ENCODE measurements around the gene CTBP2.
"Not testable (repeated sequence)": the region's sequence is repeated elsewhere in the genome, so short reads cannot be mapped to it uniquely, and the experiment has no call there.

Gene CTBP2

DNA sequence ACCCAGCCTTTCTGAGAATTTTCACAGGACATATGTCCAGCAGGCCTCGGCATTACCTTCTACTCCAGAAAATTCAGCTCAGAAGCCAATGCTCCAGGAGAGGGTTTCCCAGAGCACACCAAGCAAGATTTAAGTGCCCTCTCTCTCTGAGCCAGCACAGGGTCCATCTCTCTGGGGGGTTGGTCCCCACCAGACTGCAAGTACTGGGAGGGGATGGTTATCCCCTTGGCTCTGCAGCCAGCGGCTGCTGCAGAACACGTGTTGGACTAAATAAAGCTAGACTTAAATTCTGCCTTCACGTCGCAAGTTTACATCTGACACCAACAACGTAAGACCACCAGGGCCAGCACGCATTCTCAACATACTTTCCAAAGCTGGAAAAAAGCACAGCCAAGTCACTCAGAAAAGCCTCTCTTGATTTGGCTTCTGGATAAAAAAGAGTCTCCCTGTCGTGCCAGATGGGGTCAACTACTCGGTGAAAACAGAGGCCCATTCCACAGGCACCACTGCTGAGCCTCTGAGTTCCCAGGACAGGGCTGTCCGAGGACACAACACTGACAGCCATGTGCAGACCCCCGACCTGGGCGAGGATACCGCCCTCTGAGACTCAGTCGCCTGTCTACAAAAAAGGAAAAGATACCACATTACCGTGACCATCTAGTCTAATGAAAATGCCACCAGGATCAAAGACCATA is 77.3 kb downstream of the CTBP2 start:
- no peak for DNase-seq

- DNase-seq = not testable (repeated sequence)
Observed at GRCh38 chr10:125082471-125082870, 77.9 kb downstream of the CTBP2 start.

DNA sequence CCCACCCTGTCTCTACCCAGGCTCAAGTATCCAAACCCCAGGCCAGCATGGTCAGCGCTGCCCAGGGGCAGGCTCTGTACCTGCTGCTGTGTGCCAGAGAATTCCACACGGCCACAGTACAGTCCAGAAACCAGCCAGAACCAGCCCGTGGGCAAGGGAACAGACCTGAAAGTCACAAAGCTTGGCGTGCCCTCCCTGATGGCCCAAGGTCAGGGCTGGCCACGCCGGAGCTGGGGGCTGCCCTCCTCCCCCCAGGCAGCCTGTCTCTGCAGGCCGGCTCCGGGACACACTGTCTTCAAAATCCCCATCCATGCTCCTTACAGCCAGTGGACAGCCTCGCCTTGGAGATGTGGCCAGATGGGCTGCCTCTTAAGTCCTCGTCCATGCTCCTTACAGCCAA is 78.4 kb downstream of the CTBP2 start:
- no peak for DNase-seq

- no peak for DNase-seq
Observed at GRCh38 chr10:125080984-125081383, 79.4 kb downstream of the CTBP2 start.

GRCh38 chr10:125080296-125080695 is 80.1 kb downstream of the CTBP2 start:
- DNase-seq = no peak

- DNase-seq = no peak
Observed at GRCh38 chr10:125079091-125079600, 81.2 kb downstream of the CTBP2 start.

DNA sequence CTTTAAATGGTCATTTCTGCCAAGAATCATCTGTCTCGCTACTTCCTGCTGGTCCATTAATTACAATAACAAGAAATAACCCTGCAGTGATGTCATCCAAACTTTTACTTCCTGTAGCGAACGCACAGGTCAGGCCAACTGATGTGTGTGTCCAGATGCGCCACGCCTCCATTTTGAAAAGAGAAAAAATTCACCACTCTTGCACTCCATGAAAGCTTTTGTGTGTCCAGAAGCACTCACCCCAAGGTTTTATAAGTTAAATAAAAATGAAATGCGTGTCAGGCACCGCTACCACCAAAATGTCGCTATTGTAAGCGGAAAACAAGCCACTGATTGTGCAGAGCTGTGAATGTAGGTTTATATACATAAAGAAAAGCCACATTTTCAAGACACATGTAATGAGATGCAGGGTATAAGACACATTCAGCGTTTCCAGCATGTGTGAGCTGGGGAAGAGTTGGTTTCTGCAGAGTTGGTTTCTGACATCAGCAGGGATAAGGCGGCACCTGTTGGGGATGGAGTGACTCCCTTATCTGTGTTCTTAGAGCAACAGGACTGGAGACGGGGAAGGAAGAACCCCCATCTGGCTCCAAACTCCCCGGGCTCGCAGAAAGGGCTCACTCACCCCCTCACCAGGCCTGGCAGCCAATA is 83.3 kb downstream of the CTBP2 start:
- no peak for DNase-seq

DNA sequence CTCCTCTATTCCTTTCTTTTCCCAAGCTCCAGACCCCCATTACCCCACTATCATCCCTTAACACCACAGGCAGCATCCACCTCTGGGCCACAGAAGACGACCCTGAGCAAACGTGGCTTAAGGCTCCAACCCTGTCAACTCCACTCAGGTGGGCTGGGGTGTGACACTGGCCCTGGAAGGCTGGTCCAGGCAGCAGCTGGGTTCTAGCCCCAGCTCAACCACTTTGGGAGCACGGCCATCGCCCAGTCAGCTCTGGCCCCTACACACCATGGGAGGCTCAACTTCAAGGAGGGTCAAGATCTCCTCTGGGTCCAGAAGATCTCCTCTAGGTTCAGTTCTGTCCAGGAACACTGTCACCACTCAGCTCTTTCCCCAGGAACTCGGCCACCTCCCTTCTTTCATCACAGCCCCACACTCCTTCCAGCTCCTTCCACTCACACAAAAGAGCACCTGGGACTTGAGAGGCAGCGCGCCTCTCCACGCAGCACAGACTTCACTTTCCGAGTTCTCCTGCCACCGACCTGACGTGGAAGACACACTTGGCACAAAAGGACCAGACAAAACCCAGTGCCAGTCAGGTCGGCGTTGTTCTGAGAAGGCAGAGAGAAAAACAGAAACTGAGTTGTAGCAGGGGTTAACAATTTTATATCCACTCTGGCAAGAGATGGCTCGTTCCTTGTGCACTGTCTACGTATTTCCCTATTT is 84.1 kb downstream of the CTBP2 start:
- DNase-seq = no peak

DNA sequence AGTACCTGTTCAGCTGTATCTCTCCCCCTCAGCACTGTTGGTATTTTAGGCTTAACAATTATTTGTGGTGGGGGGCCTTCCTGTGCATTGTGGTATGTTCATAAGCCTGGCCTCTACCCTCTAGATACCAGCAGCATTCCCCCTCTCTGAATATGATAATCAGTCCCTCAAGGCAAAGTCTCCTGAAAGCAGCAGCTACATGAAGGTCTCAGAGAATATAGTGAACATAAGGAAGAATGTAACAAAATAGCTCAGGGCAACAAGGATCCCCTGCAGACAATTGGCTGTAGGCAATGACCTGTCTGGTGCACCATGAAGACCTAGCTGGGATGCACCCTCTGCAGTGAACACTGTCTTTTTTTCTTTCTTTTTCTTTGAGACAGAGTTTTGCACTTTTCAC is 86.4 kb downstream of the CTBP2 start:
- no peak for DNase-seq

- no peak for DNase-seq
Observed at GRCh38 chr10:125072794-125073193, 87.6 kb downstream of the CTBP2 start.

GRCh38 chr10:125071008-125071407 is 89.4 kb downstream of the CTBP2 start:
- DNase-seq = no peak

- no peak for DNase-seq
Observed at GRCh38 chr10:125068406-125068805, 92.0 kb downstream of the CTBP2 start.

- no peak for DNase-seq
Observed at GRCh38 chr10:125067764-125068163, 92.6 kb downstream of the CTBP2 start.

DNA sequence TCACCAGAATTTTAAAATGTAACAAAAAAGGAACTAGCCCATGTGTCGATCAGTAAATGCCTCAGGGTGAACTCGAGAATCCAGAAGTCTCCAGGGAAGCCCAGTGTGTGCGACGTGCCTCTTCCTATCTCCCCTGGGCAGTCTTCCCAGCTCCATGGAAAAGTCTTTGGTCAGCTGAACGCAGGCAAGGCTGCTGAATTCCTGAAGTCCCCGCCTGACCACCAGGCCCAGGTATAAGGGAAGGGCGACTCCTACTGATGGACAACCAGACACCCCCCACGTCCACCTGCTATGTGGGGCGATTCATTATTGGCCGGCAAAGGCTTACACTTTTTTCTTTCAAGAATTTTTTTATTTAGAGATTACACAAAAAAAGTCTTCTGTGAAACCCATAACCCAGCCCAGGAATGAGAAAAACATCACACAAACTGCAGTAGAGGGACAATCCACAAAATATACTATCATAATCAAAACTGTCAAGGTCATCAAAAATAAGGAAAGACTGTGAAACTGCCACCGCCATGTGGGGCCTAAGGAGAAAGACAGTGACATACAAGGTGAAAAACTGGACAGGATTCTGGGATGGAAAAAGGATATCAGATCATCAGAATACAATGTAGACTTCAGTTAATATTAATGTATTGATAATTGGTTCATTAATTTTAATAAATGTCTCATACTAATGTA is 93.5 kb downstream of the CTBP2 start:
- DNase-seq = no peak

DNA sequence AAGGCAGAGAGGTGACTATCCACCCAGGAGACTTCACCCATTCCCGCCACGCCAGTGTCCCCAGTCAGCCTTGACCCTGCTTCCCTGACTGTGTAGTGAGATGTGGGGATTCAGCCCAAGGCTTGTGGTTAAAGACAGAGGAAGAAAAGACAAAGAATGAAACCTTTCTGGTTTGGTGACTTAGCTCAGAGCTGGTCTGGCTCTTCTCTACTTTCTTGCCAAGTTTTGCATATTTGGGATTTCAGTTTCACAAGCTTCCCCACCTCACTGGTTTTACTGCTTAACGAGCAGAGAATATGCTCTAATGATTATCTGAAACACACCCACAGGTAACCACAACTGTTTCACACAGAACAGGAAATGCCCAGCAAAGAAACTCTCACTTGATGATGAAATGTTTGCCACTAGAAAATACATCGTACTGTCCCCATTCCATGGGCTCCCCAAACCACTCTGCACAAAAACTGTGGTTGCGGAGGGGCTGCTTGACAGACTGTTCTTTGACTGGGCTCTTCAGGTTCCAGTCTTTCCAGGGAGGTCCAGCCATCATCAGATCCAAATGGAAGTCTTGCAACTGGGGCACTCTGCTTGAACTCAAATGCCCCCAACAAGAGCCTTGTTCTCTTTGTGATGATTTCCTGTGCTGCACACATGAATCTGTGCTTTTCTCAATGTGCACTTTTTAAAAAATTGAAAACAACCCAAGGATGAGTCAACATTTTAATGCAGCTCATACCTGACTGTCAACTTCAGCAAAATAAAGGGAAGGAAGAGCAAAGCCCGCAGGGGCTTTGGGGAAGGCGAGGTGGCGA is 95.5 kb downstream of the CTBP2 start:
- DNase-seq = peak in 1 of 2 donors; percentile 13

DNA sequence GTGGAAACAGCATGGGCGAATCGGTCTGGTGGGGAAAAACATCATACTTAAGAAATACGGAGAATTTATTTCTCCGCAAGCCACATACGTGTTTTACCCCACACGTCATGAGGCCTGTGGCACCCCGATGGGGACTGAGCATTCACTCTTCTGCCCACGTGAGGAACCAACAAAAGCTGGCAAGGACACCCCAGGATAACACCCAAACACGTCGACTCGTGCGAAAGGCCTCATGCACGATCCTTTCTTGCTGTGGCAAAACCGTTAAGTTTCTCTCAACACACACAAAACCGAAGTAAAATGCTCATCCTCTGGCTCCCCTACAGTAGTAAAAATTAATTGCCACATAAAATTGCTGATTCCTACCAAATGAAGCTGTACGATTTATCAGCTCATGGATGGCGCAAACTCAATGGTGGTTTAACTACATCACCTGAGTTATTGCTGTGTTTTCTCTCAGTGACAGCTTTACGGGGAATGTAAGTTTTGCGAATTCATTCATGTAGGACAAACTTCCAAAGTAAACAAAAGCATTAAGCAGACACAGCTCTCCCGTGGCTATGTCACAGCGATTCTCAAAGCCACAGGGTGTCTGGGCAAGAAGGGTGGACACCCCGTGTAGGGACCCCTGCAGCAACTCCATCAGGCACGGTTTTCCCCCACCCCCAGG is 97.0 kb downstream of the CTBP2 start:
- DNase-seq = no peak

DNA sequence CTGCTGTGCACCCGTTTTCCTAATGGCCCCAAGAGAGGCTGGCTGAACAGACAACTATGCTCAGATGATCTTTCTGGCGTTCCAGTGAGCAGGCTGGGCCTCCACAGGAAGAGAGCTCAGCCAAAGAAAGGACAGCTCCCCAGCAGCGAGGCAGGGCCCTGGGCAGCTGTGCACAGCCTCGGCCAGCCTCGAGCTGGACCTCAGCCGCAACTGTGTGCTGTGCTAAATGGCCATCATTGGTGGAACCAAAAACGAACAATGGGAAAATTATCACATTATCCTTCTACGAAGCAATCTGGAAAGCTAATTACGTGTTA is 97.5 kb downstream of the CTBP2 start:
- no peak for DNase-seq

GRCh38 chr10:125062227-125062913 is 98.0 kb downstream of the CTBP2 start:
- no peak for DNase-seq

DNA sequence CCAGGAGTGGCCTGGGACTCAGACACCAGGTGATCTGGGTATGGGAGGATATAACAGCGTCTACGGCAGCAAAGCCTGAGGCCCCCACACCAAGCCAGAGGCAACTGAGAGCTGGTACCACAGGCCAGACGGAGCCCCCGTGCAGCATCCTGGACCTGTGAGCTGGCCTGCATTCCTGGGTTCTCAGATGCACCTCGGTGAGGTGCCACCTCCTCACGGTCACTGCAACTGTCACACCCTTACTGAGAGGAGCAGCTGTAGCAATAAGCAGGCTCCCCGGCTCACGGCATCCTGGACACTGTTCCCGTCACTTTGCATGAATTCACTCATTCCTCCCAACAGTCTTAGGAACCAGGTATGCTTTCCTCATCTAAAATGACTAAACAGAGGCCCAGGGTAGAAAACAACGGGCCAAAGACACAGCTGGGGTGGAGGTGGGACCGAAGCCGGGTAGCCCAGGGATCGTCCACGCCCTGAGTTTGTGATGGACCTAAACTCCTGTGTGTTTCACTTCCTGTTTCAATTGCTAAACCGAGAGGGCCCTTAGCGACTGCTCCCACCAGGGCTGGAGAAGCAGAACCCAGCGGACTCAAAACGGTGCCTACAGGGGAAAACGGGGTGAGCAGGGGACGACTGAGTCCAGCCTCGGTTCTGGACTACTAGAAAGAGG is 98.7 kb downstream of the CTBP2 start:
- no peak for DNase-seq

DNA sequence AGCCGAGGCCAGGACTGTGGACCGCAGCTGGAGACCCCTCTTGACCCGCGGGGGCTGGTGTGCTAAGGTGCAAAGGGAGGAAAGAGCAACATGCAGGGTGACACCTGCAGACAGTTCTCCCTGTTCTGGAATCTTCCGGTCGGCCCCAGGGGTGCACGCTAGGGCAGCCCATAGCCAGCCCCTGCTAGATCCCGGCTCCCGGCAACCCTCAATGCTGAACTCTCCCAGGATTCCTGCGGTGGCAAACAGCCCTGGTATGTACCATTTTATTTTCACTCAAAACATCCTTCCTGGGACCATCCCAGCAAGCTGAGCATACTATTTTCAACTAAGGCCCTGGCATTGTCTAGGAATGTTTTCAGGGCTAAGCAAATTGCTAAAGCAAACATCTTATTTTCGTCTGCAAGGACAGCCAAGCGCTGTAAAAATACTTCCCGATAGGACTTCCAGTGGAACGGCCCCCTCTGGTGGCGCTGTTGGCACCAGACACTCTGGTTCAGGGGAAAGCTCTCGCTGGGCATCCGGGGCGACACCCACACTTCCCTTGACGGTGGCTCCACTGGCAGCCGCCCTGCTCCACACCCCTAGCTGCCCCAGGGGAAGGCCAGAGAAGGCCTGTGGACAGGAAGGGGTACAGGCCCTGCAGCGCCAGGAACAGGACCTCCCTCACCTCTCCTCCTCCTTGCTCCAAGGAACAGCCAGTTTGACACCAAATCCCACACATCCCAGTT is 99.4 kb downstream of the CTBP2 start:
- peak; percentile 30 for DNase-seq

All from stimulated activated CD4-positive, alpha-beta T cell treated with anti-CD3 and anti-CD28 coated beads, Interleukin-2, amount 100 ng/mL, for 48 hours (primary cell).